ENCODE measurements around the gene PDZD8.

The PDZD8 gene

DNA sequence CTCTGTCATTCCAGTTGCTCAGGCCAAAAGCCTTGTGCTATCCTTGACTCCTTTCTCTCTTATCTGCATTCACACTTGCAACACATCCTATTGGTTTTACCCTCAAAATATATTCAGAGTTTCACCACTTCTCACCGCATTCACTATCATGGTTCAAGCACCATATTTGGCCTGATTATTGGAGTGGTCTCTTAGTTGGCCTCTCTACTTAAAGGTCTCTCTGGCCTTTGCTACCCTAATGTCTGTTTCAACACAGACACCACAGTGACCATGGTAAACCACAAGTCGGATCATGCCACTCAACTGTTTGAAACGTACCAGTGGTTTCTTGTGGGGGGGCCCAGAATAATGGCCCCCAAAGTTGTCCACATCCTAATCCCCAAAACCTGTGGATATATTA lies 15.2 kb upstream of the PDZD8 start:
- TF ChIP-seq, protein P1, sequence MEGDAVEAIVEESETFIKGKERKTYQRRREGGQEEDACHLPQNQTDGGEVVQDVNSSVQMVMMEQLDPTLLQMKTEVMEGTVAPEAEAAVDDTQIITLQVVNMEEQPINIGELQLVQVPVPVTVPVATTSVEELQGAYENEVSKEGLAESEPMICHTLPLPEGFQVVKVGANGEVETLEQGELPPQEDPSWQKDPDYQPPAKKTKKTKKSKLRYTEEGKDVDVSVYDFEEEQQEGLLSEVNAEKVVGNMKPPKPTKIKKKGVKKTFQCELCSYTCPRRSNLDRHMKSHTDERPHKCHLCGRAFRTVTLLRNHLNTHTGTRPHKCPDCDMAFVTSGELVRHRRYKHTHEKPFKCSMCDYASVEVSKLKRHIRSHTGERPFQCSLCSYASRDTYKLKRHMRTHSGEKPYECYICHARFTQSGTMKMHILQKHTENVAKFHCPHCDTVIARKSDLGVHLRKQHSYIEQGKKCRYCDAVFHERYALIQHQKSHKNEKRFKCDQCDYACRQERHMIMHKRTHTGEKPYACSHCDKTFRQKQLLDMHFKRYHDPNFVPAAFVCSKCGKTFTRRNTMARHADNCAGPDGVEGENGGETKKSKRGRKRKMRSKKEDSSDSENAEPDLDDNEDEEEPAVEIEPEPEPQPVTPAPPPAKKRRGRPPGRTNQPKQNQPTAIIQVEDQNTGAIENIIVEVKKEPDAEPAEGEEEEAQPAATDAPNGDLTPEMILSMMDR (IDR thresholded peaks at IDR 0.05; ENCODE audit: insufficient read depth, missing control alignments) = no peak
- FAIRE-seq (no peak), DNase-seq (ENCODE audit: insufficient read length, low spot score) (no peak)

DNA sequence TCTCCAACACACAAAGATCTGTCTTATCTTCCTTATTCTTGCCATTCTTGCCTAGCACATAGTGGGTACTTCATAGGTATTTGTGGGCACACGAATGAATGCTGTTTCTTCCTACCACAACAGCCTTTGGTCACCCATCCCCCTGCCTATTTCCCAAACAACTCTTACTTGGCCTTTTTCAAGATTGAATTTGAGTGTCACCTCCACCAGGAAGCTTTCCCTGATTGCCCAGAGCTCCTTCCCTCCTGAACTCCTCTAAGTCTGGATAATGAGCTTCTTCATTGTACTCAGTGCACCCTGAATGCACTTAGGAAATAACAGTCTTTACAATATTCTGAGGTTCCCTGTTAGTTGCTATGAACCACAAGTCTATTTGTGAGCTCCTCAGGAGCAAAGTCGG lies 11.6 kb upstream of the PDZD8 start:
- TF ChIP-seq, protein P1 (IDR thresholded peaks at IDR 0.05; ENCODE audit: insufficient read depth, missing control alignments) = no peak
- FAIRE-seq (no peak), DNase-seq (ENCODE audit: insufficient read length, low spot score) (no peak)

DNA sequence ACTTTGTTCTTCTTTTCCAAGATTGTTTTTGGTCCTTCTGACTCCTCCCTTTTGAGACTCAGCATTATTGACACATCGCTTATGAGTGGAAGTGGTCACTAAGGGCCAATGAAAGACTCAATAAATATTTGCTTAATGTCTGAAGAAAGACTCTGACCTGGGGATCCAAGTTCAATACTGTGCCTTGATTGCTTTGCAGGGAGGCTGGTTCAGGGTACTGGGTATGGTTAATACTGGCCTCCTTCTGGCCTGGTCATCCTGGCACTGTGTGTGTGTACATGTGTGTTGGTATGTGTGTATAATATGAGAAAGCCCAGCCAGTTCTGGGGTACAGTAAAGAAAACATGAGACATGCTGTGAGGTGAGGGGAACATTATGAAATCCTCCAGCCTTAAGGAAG lies 7.6 kb upstream of the PDZD8 start:
- FAIRE-seq (no peak), DNase-seq (ENCODE audit: insufficient read length, low spot score) (no peak)
- TF ChIP-seq, protein P1 (IDR thresholded peaks at IDR 0.05; ENCODE audit: insufficient read depth, missing control alignments) = no peak

DNA sequence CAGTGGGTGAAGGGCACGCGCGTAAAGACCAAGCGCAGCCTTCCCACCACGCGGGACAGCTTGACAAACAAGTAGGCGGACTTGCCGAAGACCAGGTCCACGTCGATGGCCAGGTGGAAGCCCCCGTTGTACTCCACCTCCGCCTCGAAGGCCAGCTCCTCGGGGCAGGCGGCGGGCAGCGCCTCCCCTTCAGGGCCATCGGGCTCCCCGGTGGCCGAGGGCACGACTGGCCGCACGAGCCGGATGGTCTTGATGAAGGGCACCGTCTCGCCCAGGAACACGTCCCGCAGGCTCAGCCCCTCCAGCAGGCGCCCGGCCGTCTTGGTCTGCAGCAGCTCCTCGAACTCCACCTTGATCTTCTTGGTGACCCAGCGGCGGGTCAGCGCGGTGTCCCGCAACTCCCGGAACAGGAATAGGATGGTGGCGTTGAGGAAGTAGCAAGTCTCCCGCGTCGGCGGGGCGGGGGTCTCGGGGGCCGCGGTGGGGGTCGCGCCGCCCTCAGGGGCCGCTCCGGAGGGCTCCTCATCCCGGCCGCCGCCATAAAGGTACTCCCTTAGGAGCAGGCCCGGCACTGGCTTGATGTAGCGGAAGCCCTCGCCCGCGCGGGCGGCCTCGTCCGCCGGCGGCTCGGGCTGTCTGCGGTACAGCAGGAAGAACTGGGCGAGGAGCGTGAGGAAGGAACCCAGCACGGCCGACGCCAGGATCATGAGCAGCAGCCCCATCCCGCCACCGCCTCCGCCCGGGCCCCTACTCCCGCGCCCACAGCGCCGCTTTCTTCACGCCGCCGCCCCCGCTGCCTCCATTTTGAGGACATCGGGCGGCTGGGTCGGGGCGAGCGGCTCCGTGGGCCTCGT lies 507 bp downstream of the PDZD8 start:
- TF ChIP-seq, protein P1 (IDR thresholded peaks at IDR 0.05; ENCODE audit: insufficient read depth, missing control alignments) = no peak
- FAIRE-seq = no peak
- DNase-seq (ENCODE audit: insufficient read length, low spot score) = no peak

DNA sequence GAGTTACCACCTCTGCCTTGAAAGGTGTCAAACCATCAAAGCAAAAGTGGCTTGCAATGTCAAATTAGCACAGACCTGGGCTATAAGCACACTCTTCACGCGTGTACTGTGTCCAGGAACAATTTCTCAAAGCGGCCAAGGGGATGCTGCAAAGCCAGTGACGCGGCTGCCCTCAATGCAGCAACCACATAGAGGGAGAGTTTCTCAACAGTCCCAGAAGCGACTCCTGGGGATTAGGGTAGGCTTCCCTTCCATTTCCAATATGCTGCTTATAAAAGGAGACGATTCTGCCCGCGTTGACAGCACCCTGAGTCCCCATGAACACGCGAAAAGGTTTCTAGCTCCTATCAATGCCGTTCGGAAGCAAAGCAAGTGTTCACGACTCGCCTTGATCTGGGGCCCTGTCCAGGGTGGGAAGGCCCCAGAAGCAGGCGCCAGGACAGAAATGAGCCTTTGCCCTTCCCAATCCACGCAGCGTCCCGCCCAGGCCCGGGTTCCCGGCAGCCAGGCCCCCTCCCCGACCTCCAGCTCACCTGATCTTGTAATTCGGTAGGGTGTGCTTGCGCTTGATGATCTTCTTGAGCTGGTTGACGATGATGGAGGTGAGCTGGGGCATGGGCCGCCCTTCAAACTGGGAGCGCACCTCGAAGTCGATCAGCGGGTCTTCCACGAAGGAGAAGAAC lies 1.3 kb downstream of the PDZD8 start:
- FAIRE-seq = no peak

DNA sequence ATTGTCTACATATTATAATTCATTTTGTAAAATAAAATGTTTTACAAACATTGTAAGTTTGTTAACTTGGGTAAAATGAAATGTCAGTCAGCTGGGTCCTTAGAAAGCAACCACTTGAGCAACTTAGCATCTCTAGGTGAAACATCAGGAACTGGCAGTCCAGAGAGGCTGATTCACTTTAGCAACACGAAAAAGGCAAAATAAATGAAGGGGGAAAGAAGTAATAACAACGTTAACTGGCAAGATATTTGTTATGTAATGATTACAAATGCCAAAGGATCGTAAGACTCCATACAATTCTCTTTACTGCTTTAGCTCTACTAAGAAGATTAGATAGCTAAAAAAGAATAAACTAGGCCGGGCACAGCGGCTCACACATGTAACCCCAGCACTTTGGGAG lies 5.0 kb downstream of the PDZD8 start:
- FAIRE-seq (no peak), DNase-seq (ENCODE audit: insufficient read length, low spot score) (no peak)
- TF ChIP-seq, protein P1 (IDR thresholded peaks at IDR 0.05; ENCODE audit: insufficient read depth, missing control alignments) = no peak

More for the DNA sequence above, 1.3 kb downstream of the PDZD8 start:
- TF ChIP-seq, protein P1 (IDR thresholded peaks at IDR 0.05; ENCODE audit: insufficient read depth, missing control alignments) = no peak
- DNase-seq (ENCODE audit: insufficient read length, low spot score) = no peak

DNA sequence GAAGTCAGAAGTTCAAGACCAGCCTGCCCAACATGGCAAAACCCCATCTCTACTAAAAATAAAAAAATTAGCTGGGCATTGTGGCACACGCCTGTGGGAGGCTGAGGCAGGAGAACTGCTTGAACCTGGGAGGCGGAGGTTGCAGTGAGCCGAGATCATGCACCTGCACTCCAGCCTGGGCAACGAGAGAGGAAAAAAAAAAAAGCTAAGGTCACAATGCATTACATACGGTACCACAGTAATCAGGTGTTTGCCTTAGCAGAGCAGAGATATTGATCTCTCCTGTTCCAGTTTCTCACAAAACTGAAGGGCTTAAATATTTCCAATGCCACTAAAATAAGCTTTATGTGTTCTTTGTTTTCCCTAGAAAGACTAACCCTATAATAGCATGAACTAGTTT lies 7.5 kb downstream of the PDZD8 start:
- TF ChIP-seq, protein P1 (IDR thresholded peaks at IDR 0.05; ENCODE audit: insufficient read depth, missing control alignments) = no peak
- FAIRE-seq (no peak), DNase-seq (ENCODE audit: insufficient read length, low spot score) (no peak)

Data from D721Med (cell line).